ENCODE results near the gene OGFOD1.

DNA sequence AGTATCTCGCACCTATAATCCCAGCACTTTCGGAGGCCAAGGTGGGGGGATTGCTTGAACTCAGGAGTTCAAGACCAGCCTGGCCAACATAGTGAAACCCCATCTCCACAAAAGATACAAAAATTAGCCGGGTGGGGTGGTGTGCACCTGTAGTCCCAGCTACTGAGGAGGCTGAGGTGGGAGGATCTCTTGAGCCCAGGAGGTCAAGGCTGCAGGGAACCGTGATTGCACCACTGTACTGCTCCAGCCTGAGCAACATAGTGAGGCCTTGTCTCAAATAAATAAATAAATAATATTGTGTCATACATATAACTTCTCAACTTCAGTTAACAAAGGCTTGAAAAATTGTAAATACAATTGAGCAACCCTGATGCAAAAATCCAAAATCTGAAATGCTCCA is 34.2 kb upstream of the OGFOD1 start:
- TF ChIP-seq, protein P1, sequence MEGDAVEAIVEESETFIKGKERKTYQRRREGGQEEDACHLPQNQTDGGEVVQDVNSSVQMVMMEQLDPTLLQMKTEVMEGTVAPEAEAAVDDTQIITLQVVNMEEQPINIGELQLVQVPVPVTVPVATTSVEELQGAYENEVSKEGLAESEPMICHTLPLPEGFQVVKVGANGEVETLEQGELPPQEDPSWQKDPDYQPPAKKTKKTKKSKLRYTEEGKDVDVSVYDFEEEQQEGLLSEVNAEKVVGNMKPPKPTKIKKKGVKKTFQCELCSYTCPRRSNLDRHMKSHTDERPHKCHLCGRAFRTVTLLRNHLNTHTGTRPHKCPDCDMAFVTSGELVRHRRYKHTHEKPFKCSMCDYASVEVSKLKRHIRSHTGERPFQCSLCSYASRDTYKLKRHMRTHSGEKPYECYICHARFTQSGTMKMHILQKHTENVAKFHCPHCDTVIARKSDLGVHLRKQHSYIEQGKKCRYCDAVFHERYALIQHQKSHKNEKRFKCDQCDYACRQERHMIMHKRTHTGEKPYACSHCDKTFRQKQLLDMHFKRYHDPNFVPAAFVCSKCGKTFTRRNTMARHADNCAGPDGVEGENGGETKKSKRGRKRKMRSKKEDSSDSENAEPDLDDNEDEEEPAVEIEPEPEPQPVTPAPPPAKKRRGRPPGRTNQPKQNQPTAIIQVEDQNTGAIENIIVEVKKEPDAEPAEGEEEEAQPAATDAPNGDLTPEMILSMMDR (IDR thresholded peaks at IDR 0.05): no peak
- TF ChIP-seq POLR2A (IDR thresholded peaks at IDR 0.05): no peak
